Uterus (tissue), 2 donors: ENCODE results near the gene HIVEP3.

Experiments
- CTCF ChIP-seq, 4 experiments: fragments of 200-600 bp in 2 of 4; fragments of 450-650 bp in 2 of 4; sonication (generic) in 2 of 4; IDR thresholded peaks; one replicate each; pipeline ENCODE4 v1.5.1; 2016 to 2019; ENCODE audit warnings: antibody characterized with exemption in 4 of 4, mild to moderate bottlenecking in 2 of 4, moderate library complexity in 1 of 4
- POLR2A ChIP-seq, 2 donors: fragments of 450-650 bp; IDR thresholded peaks; one replicate each; pipeline ENCODE4 v1.6.1; 2016; ENCODE audit warnings: antibody characterized with exemption in 2 of 2, mild to moderate bottlenecking in 1 of 2, moderate library complexity in 1 of 2

- TF ChIP-seq CTCF (IDR thresholded peaks at IDR 0.05) (no peak), POLR2A (IDR thresholded peaks at IDR 0.05) (no peak)
These were observed 150.1 kb downstream of the HIVEP3 start for GRCh38 chr1:41768583-41768982.
